ENCODE results near the gene PAX6.

Gene PAX6

DNA sequence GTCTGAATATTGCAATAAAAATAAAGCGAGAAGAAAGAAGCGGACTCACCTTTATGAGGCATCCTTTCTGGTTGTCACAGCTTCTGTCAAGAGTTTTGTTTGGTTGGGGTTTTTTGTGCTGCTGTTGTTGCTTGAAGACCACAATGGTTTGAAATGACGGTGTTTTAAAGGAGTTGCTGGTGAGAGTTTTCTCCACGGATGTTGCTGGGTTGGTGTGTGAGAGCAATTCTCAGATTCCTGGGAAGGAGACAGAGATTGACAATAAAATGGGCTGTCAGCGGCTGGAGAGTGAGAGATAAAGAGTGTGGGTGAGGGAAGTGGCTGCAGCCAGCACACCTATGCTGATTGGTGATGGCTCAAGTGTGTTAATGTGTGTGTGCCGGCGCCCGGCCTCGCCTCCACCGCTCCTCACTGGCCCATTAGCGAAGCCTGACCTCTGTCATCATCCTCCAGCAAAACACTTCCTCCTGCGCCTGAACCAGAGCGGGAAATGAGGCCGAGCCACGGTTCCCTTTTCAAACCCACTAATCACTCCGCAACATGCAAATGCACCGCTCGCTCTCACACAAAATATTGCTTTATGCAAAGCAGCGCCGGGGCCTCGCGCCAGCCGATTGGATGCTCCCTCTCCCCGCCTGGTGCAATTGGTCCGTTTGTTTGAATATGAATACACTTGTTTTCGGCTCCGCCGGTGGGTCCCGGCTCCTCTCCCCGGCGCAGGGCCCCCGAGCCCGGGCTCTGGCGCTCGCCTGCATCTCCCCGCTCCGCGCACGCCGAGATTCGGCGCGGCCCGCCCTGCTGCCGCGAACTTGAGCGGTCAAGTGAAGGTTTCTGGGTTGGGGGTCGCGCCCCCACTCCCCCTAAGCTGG lies at the start of gene PAX6:
Gene PAX6 (minus strand): TSS at position 544 of the 869 bp plus-strand sequence. CDS start 4,911 bp downstream, outside the sequence.
- DNase-seq: peak; percentile 24

DNA sequence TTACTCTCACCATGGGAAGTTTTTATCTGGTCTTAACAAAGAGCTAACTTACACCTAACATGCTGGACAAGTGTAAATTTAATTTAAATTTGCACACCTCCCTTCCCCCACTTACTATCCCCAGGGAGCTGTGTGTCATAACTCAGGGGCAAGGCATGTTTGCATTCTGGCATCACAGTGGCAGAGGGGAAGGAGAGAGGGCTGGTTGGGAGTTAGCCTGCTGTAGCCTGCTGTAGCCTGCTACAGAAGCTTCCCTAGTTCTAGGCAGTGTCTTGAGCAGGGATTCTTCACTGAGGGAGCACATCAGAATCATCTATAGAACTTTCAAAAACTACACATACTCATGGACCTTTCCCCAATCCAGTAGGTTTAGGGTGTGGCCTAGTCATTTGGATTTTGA lies 49.3 kb upstream of the PAX6 start:
- DNase-seq: no peak

DNA sequence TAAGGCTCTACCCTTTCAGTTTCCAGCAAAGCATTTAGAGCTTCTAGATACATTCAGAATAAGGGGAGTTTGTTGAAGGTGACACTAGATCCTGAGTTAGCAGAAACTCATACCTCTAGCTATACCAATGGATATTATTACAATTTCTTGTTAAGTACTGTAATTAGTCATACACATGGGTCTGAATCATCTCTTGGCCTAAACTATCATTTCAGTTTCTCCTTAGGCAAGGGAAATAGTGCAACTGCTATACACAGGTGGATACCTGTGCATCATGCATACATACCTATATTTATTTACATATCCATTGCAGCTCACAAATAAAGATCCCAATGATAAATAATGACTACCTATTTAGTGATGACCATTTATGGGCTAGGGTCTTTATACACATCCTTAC lies 45.1 kb upstream of the PAX6 start:
- no peak for DNase-seq

DNA sequence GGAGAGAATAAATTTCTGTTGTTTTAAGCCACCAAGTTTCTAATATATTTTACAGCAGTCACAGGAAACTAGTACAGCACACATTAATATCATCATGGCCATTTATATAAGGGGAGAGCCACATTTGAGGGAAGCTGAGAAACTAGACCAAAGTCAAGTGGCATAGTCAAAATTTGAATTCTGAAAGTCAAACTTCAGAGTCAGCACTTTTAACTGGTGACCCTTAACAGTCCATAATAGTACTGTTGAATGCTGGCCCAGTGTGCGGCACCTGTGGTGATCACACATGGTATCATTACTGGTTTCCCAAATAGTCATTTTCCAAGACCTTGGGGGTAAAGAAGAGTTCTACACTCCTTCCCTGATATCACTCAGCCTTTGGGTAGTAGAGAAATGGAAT lies 44.3 kb upstream of the PAX6 start:
- DNase-seq: no peak

DNA sequence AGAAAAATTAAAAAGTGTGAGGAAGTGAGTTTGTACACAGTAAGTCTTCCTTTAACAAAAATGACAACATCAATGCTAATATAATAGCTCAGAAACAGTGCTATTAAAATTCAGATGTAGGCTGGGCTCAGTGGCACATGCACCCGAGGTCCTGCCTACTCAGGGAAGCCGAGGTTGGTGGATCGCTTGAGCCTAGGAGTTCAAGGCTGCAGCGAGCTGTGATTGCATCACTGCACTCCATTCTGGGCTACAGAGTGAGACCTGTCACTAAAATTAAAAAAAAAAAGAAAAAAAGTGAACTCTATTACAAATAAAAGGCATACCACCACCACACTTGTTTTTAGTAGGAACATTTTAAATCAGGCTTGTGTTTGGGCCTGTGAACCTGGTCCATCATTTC lies 39.2 kb upstream of the PAX6 start:
- no peak for DNase-seq

DNA sequence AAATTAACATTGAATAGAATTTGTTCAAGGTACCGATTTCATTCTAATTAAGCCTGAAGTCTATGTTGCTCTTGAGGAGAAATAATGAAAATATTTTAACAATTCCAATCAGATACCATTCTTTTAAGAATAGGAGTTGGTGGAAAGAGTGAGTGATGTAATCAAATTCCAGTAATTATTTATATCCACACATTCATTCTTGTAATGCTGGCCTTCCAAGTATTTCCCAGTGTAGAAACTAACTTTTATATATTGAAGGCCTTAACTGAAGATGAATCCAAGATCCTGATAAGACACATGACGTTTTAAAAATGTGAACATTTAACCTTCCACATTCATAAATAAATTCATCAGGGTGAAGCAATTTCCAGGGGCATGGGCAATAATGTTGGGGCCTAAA lies 36.6 kb upstream of the PAX6 start:
- DNase-seq: no peak

DNA sequence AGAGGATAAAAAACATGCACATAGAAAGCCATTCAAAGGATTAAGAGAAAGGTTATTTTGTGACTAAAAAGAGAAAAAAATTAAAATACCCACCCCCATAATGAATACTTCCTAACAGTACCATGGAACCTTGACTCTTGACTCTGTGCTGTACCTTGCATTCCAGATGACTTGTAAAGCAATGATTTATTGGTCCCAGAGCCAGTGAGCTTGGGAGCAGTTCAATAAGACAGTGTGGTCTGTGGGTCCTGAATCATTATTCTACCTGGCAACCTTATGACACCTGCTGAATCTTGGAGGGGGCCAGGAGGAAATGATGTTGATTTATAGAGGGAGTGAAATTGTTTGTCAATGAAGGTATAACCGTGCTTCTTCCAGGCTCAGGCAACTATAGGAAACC lies 34.2 kb upstream of the PAX6 start:
- DNase-seq: no peak

DNA sequence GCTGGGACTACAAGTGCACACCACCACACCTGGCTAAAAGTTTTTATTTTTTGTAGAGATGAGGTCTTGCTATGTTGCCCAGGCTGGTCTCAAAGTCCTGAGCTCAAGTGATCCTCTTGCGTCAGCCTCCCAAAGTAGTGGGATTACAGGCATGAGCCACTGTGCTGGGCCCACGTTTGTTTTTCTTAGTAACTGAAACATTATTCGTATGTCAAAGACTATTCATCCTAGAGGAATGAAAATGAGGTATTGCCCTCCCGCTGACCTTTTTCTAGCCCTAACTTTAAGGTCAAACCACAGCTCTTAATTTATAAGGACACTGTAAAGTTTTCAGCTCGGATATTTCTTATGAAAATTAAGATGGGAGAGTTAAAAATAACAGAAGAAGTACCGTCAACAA lies 33.2 kb upstream of the PAX6 start:
- no peak for DNase-seq

DNA sequence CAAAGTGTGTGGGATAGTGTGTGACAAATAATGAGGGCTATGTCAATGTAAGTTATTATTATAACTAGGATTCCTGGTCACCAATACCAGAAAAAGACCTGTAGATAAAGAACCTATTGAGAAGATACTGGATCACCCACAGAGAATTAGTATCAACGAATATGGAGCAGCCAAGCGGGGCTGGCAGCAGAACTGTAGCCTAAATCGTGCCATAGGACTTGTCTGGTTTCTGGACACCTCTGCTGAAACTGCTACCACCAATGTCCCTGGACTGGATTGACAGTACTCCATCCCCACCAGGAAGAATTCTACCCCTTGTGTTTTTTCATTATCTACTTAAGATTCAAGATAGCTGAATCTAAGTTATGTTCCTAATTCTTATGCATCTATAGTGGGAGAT lies 30.3 kb upstream of the PAX6 start:
- no peak for DNase-seq

DNA sequence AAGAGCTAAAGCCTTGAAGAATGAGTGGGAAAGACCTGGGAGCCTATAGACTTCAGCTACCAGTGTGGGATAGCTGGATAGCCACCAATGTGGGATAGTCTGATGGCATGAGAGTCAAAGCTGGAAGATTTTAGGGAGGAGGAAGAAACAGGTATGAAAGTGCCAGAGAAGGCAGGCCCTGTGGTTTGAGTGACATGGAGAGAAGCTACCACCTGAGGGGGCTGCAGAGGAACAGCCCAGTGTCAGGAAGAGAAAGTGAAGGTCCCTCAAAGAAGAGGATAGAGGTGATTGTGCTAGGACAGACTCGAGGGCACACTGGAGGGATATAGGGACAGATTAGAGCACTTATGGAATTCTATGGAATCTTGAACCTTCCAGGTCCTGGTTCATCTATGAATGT lies 23.1 kb upstream of the PAX6 start:
- DNase-seq: no peak

DNA sequence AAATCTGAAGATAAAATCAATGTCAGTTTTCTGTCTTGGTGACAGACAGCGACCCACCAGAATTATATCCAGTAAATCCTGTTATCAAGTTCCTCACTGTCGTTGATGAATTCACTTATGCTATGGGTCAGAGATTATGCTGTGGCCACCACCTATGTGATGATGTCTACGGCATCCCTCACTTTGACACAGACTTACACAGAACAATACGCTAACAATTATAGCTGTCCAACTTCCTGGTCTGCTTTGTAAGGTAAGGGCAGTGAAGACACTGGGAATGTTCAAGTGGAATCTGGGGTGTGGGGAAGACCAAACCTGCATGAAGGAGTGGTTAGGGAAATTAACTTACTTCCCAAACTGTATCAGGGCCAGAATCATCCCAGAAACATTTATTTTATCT lies 19.3 kb upstream of the PAX6 start:
- no peak for DNase-seq

DNA sequence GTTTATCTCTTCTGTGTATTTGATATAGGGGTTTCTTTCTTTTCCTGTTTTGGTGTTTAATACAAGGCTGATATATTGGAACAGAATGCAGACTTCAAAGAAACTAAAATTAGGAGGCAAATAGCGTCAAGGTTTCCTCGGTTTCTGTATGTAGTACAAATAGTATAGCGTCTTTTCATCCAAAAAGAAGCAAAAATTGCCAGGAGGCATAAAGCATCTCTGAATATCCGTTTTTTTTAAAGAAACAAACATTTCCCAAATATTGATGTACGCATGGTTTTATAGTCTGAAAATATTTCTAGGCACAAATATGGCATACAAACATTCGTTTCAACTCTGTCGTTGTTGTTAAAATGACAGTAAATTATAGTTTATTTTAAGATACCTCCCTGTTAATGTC lies 17.1 kb upstream of the PAX6 start:
- DNase-seq: no peak

DNA sequence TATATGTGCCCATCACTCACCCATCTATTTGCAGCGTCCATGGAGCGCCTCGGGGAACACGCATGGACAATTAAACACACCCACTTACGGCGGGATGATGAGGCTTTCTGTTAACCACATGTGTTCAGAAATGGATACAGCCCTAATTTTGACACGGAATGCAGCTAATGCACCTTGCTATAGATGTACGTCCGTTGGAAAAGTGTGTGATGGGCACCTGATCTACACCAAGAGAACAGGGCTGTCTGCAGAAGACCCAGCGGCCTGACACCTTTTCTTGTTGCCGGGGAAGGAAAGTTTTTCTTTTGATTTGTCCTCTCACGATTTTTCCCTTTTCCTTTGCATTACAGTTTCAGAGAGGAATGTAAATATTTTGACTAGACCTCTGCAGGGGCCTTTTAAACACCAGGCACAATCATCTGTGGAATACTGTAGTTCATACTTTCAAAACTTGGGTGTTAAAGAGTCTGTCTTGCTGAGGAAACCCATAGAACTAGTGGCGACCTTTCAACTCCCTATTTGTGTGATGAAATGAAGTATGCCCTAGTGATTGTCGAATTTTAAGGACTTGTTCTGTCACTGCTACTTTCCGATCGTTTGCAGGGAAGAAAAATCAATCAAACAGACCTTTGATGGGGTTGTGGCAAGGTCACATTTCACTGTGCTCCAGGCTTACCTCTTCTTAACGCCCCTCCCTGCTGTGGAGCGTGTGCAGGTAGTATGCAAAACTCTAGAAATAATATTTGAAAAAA lies 16.5 kb upstream of the PAX6 start:
- no peak for DNase-seq

DNA sequence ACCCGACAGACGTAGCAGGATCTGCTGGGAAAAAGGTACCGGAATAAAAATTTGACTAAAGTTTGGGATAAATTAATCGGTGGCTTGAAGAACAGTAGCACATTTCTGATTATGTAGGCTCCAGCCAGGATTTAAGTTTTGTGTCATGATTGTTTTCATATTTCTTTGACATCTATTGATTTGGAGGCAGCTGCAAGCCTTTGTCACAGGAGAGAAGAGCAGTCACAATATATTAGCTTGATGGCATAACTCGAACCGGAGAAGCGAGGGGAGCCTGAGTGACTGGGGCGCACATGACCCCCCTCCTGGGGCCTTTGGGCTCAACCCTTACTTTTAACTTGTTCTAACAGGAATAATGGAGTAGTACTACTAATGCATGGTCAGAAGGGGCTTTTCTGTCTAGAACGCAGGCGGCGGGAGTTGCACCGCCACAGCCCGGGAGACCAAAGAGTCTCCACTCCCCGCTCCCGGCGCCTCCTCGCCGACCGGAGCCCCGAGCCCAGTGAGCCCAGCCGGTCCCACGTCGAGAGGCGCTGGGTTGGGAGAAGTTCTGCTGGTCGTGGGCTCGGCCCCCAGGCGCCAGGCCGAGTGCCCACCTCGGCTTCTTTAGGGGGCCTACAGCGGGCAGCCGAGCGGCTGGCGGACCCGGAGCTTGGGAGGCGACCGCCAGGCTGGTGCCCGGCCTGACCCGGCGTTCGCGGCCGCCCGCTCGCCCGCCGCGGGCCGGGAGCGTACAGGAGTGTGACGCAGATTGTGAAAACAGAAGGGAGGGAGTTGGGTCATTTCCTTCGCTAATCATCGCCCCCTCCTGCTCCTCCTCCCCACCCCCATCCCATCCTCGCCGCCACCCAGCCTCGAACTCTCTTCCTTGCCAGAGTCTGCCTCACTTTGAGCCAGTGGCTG lies 15.7 kb upstream of the PAX6 start:
- DNase-seq: no peak

DNA sequence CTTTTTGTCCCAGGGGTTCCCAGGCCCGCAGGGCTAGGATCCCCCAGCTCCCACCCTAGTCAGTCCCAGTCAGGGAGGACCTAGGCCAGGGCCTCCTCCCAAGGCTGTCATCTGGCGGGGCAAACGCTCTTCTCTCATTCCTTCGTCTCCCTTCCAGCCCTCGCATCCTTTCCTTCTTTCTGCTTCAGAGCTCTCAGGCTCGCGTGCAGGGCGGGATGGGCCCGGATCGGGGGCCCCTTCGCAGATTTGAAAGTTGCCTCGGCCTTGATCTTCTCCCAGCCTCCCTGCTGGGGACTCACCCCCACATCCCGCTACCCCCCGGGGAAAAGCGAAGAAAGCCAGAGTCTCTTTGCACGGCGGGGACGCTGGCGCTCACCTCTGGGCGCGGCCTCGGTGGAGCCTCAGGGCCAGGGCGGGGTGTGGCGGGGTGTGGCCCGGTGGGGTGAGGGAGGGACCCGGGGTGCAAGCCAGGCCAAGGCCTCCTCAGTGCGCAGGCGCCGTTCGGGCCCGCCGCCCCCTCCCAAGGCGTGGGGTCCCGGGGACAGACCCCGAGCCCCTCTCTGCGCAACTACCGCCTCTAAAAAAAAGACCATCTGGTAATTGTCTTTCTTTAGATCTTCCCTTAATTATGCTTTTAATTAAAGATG lies 14.8 kb upstream of the PAX6 start:
- no peak for DNase-seq

DNA sequence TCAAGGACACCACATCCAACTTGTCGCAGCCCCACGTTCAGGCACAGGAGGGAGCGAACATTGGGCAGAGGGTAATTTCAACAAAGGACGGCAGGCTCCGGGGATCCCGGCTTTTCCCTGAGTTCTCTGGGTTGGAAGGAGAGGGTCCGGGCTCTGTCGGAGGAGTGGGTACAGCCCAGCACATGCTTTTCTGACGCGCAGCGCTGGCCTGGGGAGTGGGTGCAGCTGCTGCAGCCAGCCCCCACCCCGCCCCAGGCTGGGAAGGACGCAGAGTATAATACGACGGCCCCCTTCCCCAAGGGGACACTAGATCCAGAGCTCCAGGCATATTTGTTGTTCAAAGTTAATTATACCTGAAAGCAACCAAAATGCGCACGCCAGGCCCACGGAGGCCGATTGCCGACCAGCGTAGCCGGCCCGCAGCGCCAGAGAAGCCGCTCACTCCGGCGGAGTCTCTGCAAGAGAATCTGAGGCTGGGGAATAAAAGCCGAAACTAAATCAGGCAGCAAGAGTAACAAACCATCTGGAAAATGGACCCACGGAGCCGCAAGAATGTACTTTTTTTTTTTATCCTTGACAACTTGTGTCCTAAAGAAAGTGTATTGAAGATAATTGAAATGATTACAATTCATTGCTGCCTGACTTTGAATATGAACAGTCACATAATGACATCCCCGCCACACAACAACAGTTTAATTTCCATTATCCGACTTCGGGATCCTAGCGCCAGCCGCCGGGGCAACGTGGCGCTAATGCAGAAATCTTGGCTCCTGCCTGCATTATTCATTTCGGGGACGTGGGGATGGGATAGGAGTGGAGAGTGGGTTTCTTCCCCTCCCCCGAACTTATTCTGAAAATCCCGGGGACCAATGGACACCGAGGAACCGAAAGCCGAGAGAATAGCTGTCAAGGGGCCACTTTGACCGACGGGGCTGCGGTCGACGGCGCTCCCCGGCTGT lies 14.0 kb upstream of the PAX6 start:
- DNase-seq: no peak

DNA sequence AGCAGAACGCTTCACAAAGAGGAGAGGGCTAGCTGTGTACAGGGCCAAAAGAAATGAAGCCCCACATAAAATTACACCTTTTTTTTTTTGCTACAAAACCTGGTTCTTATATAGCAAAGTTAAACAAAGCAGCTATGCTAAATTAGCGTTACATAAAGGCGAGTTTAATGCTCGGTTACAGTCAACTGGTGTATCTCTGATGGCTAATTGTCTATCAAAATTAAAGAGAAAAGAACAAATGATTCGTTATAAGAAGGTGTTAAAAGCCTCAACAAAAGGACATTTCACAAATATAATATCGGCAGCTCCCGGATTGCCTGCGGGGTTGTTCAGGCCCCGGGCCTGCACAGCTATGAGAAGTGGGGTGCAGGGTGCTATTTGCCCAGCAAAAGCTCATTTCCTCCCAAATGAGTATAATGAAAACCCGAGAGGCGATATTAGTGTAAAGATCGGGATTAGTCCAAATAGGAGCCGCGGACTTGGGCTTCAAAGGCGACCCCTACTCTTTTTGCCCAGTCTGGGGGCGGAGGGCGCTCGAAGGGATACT lies 13.3 kb upstream of the PAX6 start:
- no peak for DNase-seq

DNA sequence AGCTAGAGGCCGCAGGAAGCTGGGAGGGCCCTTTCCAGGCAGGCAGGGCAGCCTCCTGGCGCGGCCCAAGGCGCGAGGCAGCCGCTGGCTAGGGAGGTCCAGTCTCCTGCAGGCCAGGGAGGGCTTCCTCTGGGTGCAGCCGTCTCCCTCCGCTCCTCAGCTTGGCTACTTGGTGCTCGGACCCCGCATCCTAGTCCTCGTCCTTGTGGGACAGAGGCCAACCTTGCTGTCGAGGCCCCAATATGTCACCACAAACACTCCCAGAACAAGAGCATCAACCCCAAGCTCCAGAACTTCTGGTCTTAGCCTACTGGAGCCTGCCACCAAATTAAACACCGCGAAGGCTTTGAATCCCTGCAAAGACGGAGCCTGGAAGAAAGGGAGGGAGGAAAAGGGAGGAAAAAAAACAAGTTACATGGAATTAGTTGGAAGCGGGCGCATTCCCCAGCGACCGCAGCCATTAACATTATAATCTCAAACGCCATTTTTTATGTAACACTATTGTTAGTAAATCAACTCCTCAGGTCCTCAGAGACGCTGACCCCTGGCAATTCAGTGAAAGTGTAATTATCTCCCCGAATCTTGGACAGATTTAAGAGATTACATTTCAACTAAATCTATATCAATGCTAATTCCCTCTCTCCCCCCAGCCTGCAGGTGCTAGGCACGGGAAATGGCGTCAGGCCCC lies 12.7 kb upstream of the PAX6 start:
- no peak for DNase-seq

DNA sequence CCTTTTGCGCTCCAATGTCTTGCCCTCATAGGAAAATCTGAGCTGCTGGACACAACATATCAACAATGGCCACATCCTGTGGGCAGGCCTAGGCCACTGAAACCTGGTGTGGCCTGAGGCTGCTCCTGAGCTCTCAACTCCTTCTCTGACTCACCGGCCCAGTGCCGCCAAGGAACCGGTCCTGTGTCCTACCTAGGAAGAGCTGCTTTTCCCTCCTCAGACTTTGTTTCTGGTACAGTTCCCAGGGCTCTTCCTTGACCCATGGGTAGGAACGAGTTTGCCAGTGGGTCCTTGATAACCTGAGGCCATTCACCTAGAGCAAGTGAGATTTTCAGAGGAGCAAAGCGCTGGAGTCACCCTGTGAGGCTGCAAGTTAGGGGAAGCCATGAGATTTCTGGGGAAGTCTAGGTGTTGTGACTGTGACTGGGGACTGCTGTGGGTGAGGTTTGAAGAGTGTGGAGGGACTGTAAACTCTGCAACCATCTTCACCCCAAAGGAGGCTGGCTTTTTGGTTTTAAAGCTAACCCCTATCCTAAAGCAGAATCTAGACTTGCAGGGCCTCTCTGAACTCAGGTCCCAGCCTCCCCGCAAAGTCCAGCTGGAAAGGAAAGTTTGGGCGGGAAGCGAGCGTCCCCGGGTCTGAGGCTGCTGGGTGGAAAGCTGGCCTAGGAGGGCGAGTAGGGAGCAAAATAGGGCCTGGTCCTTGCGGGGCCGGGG lies 12.0 kb upstream of the PAX6 start:
- no peak for DNase-seq
